Vagina (tissue), 2 donors: ENCODE data around the gene PYGL. TPM values are rescaled to one million over a fixed set of nuclear protein-coding genes. Genes with fewer than 3 reads are reported as not detected.

Experiments used
- DNase-seq, 2 donors: peaks; one replicate each; pipeline ENCODE4 v3.0.0-alpha.2; 2017; ENCODE audit errors: extremely low spot score in 2 of 2
- H3K27ac ChIP-seq: fragments of 200-600 bp; sonication (generic); one replicate; pipeline ENCODE4 v1.5.1; 2019
- H3K27me3 ChIP-seq: fragments of 200-600 bp; sonication (generic); one replicate; pipeline ENCODE4 v1.5.1; 2019
- H3K36me3 ChIP-seq, 2 donors: fragments of 200-600 bp; sonication (generic); one replicate each; pipeline ENCODE4 v1.5.1; 2017 to 2019
- H3K4me1 ChIP-seq: fragments of 200-600 bp; sonication (generic); one replicate; pipeline ENCODE4 v1.5.1; 2019
- H3K4me3 ChIP-seq, 2 donors: fragments of 200-600 bp; sonication (generic); 1 replicate in 1 of 2; 2 replicates in 1 of 2; pipeline ENCODE4 v1.5.1; 2016 to 2019
- H3K9me3 ChIP-seq: fragments of 200-600 bp; sonication (generic); one replicate; pipeline ENCODE4 v1.5.1; 2019
- CTCF ChIP-seq, 3 experiments: fragments of 450-650 bp in 2 of 3; fragments of 200-600 bp in 1 of 3; sonication (generic) in 1 of 3; IDR thresholded peaks; one replicate each; pipeline ENCODE4 v1.5.1; 2017 to 2019; ENCODE audit warnings: antibody characterized with exemption in 3 of 3, mild to moderate bottlenecking in 2 of 3, moderate library complexity in 2 of 3
- POLR2A ChIP-seq, 2 donors: fragments of 450-650 bp; IDR thresholded peaks; one replicate each; pipeline ENCODE4 v1.6.1; 2017; ENCODE audit warnings: antibody characterized with exemption in 2 of 2, mild to moderate bottlenecking in 2 of 2, moderate library complexity in 2 of 2
- POLR2AphosphoS5 ChIP-seq, 2 donors: sonication (generic); formaldehyde crosslinking; IDR thresholded peaks; one replicate each; pipeline ENCODE4 v1.9.0; 2017; ENCODE audit warnings: antibody characterized with exemption in 2 of 2, mild to moderate bottlenecking in 2 of 2, low read depth in 1 of 2; ENCODE audit not compliant: insufficient read depth in 1 of 2
- intact Hi-C: fragments of 100-400 bp; cut with DNase I; formaldehyde crosslinking; loops from one replicate; pipeline ENCODE4 v1.15.1; 2023
- total RNA-seq: library from RNA; depleted of rRNA; stranded (reverse); fragments of >200 nt; gene quantifications from one replicate; pipeline ENCODE4 v1.2.3, GENCODE V29; 2016

Gene PYGL
- total RNA-seq, 1 donor from 2014 or later: 84.0 TPM

DNA sequence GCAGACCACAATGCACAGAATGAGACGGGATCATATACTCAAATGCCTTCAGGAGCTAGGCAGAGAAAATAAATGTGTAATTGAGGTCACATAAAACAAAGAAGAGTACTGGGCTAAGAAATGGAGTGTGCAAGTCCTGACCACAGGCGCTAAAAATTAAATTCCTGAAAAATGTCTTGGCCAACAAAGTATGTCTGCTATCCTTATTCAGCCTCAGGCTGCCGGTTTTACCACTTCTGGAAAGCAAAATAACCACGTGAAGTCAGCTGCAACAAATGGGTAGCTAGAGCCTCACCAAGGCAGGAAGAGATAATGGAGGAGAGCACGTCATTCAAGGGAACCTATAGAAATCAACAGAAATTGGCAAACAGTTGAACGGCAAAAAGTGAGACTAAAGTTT, 3.1 kb downstream of the PYGL start:
- H3K9me3 ChIP-seq: no peaks in the 10 kb centered on the region
- H3K4me3 ChIP-seq: no peak overlapping the region
- no peak overlapping the region for H3K27ac ChIP-seq
- DNase-seq: no peak
- intact Hi-C loops: loop anchor here (10.0 kb wide), 1 partner anchor 294 kb away; no protein-coding TSS in a partner anchor
- no peaks in the 10 kb centered on the region for H3K27me3 ChIP-seq
- H3K4me1 ChIP-seq: peaks cover 14% of the 10 kb centered on the region
- H3K36me3 ChIP-seq: no peaks in the 10 kb centered on the region
- no peak for TF ChIP-seq CTCF (IDR thresholded peaks at IDR 0.05)

DNA sequence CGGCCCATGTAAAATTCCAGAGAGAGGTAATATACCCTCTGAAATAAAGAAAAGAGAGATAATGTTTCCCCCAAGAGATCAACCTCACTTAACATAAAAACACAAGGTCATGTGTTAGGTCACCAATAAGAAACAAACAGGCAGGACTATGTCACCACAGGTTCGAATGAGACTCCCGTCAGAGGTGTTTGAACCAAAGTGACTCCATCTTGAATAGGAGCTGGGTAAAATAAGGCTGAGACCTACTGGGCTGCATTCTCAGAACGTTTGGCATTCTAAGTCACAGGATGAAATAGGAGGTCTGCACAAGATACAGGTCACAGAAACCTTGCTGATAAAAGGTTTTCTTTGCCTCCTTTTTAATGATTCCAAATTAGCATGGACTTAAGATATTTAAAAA, 6.5 kb downstream of the PYGL start:
- intact Hi-C loops: no loop called here
- no peaks in the 10 kb centered on the region for H3K9me3 ChIP-seq
- DNase-seq: no peak

GRCh38 chr14:50937325-50937724, 7.0 kb downstream of the PYGL start:
- TF ChIP-seq POLR2A (IDR thresholded peaks at IDR 0.05) (no peak), CTCF (IDR thresholded peaks at IDR 0.05) (no peak), POLR2AphosphoS5 (IDR thresholded peaks at IDR 0.05; ENCODE audit: insufficient read depth in 1 of 2, low read depth in 1 of 2) (no peak)
- H3K9me3 ChIP-seq: no peaks in the 10 kb centered on the region
- DNase-seq: no peak
- intact Hi-C loops: no loop called here
- H3K27me3 ChIP-seq: no peaks in the 10 kb centered on the region
- H3K4me1 ChIP-seq: no peaks in the 10 kb centered on the region
- no peak overlapping the region for H3K4me3 ChIP-seq
- H3K36me3 ChIP-seq: peaks cover 0 to 13% of the 10 kb centered on the region in 2 donors
- H3K27ac ChIP-seq: no peak overlapping the region

More for the DNA sequence above, 6.5 kb downstream of the PYGL start:
- Histone ChIP-seq H3K27me3 (no peaks in the 10 kb centered on the region), H3K4me1 (peaks cover under 1% of the 10 kb centered on the region), H3K27ac (no peak overlapping the region), H3K4me3 (no peak overlapping the region), H3K36me3 (peaks cover 0 to 8% of the 10 kb centered on the region in 2 donors)
- TF ChIP-seq POLR2A (IDR thresholded peaks at IDR 0.05) (no peak), POLR2AphosphoS5 (IDR thresholded peaks at IDR 0.05; ENCODE audit: insufficient read depth in 1 of 2, low read depth in 1 of 2) (no peak)

DNA sequence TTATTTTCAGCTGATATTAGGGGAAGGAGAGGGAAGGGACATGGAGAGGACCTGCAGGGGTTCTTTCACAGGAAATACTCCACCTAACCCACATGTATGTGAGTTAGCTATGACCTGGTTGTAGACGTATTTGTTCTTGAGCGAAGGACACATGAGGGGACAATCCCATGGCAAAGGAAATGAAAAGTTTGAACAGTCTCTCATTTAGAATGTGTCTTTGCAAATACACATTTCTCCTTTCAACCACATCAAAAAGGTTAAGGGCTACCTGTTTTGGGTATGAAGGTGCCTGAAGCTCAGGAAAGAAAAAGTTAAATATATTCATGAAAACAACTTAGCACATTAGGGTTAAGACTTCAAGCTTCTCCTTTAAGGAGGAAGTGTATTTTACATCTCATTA, 7.4 kb downstream of the PYGL start:
- no peaks in the 10 kb centered on the region for H3K4me1 ChIP-seq
- H3K27me3 ChIP-seq: no peaks in the 10 kb centered on the region
- H3K9me3 ChIP-seq: no peaks in the 10 kb centered on the region
- TF ChIP-seq POLR2A (IDR thresholded peaks at IDR 0.05) (no peak), CTCF (IDR thresholded peaks at IDR 0.05) (no peak), POLR2AphosphoS5 (IDR thresholded peaks at IDR 0.05; ENCODE audit: insufficient read depth in 1 of 2, low read depth in 1 of 2) (no peak)
- H3K27ac ChIP-seq: no peak overlapping the region
- intact Hi-C loops: no loop called here
- no peak for DNase-seq
- H3K36me3 ChIP-seq: peaks cover 0 to 16% of the 10 kb centered on the region in 2 donors
- no peak overlapping the region for H3K4me3 ChIP-seq

DNA sequence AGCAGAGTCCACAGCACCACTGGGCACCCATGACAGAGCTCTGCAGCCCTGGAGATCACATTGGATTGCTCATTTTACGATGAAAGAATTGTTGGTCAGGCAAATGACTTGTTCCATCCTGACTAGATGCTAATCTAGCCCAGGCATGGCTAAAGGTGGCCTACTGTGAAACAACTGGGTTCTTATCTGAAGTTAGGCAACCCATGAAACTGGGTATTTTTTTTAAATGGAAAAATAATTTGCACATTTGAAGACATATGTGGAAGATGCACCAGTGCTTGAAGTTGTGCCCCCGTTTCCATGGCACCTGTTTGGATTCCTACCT, 8.3 kb downstream of the PYGL start:
- Histone ChIP-seq H3K27ac (no peak overlapping the region), H3K36me3 (peaks cover 0 to 25% of the 10 kb centered on the region in 2 donors), H3K4me1 (no peaks in the 10 kb centered on the region), H3K9me3 (no peaks in the 10 kb centered on the region), H3K4me3 (no peak overlapping the region), H3K27me3 (no peaks in the 10 kb centered on the region)
- intact Hi-C loops: no loop called here
- TF ChIP-seq POLR2A (IDR thresholded peaks at IDR 0.05): no peak
- no peak for TF ChIP-seq POLR2AphosphoS5 (IDR thresholded peaks at IDR 0.05; ENCODE audit: insufficient read depth in 1 of 2, low read depth in 1 of 2)
- TF ChIP-seq CTCF (IDR thresholded peaks at IDR 0.05): no peak
- no peak for DNase-seq
